Measurements from ENCODE around the gene PFKFB1. TPM values are rescaled to one million over a fixed set of nuclear protein-coding genes. Genes with fewer than 3 reads are reported as not detected.

Gene PFKFB1
- total RNA-seq, 1 donor from 2014 or later: not detected

DNA sequence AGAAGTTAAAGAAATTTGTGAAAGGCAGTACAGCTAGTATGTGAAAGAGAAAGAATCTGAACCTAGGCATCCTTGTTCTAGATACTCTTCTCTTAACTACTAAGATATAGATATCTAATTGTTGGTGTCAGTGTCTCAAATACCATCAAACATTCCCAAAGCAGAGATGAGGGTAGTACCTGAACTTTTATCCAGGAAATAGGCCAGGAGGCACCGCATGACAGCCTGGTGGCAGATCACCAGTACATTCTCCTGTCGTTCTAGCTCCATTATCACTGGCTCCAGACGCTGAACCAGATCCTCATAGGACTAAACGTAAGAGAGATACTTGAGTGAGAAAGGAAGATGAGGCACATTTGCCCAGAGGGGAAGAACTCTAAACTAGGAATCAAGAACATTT, 56.6 kb downstream of the PFKFB1 start:
- Histone ChIP-seq H3K27me3 (no peaks in the 10 kb centered on the region), H3K4me1 (no peaks in the 10 kb centered on the region), H3K27ac (no peak overlapping the region), H3K4me3 (no peak overlapping the region), H3K36me3 (no peaks in the 10 kb centered on the region), H3K9me3 (no peaks in the 10 kb centered on the region)
- TF ChIP-seq CTCF (IDR thresholded peaks at IDR 0.05): no peak
- intact Hi-C loops (cut with DNase I): no loop called here
- DNase-seq (ENCODE audit: low spot score in 2 of 2): no peak

GRCh38 chrX:54935306-54935705, 58.7 kb downstream of the PFKFB1 start:
- Histone ChIP-seq H3K27me3 (no peaks in the 10 kb centered on the region), H3K4me1 (no peaks in the 10 kb centered on the region), H3K9me3 (no peaks in the 10 kb centered on the region), H3K4me3 (no peak overlapping the region), H3K36me3 (no peaks in the 10 kb centered on the region), H3K27ac (no peak overlapping the region)
- no peak for TF ChIP-seq CTCF (IDR thresholded peaks at IDR 0.05)
- DNase-seq (ENCODE audit: low spot score in 2 of 2): no peak
- intact Hi-C loops (cut with DNase I): no loop called here

- Histone ChIP-seq H3K27me3 (no peaks in the 10 kb centered on the region), H3K36me3 (no peaks in the 10 kb centered on the region), H3K9me3 (no peaks in the 10 kb centered on the region), H3K27ac (no peak overlapping the region), H3K4me1 (no peaks in the 10 kb centered on the region), H3K4me3 (no peak overlapping the region)
- intact Hi-C loops (cut with DNase I): no loop called here
- TF ChIP-seq CTCF (IDR thresholded peaks at IDR 0.05): no peak
- DNase-seq (ENCODE audit: low spot score in 2 of 2): no peak
Measured at GRCh38 chrX:54934890-54935289, 59.1 kb downstream of the PFKFB1 start.

DNA sequence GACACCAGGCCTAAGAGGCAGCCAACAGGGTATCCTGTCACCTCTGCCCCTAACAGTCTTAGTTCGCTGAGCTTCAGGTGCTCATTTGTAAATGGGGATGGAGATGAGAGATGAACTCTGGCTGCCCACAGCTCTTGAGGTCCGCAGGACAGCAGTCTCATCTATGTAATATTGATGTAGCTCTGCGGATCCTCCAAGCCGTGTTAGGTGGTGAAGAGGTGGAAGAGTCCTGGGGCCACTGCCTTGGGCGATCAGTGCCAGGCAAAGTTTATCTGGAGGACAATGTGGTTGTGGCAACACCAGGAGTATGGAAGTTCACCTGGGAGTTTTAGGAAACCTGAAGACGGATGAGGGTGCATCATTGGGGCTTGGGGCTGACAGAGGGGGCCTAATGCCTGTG, 59.9 kb downstream of the PFKFB1 start:
- no peak for DNase-seq (ENCODE audit: low spot score in 2 of 2)
- no peaks in the 10 kb centered on the region for H3K9me3 ChIP-seq
- no peaks in the 10 kb centered on the region for H3K36me3 ChIP-seq
- no peak overlapping the region for H3K27ac ChIP-seq
- H3K27me3 ChIP-seq: no peaks in the 10 kb centered on the region
- TF ChIP-seq CTCF (IDR thresholded peaks at IDR 0.05): no peak
- no peak overlapping the region for H3K4me3 ChIP-seq
- no peaks in the 10 kb centered on the region for H3K4me1 ChIP-seq
- intact Hi-C loops (cut with DNase I): no loop called here

DNA sequence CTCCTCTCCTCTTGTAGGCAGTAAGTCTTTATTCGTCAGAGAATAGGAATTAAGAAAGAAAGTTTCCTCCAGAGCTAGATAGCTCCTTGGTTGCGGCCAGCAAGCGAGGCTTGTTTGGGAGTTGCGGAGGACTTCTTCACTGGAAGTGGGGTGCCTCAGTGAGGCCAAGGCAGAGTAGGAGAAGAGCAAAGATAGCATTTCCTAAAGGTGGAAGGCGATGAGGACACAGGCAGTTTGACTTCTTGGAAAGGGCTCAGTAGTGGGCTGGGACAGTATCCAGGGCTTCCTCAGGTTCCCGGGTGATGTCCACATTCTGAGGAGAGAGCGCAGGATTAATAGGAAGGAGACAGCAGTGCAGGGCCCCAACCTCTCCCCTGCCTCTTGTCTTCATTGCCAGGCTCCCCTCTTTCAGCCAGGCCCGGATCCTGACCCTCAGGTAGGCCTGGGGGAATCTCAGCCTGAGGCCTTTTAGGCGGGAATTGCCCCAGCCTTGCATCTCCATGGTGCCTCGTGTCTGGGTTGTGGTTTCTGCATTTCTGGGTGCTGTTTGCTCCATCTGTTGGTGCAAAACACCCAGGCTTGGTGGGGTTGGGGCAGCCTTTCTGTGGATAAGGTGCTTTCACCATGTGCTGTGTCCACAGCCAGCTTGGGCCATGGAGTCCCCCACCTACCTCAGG, 60.7 kb downstream of the PFKFB1 start:
- H3K27ac ChIP-seq: no peak overlapping the region
- no peak for TF ChIP-seq CTCF (IDR thresholded peaks at IDR 0.05)
- peaks cover 0 to 7% of the 10 kb centered on the region in 2 donors for H3K36me3 ChIP-seq
- DNase-seq (ENCODE audit: low spot score in 2 of 2): no peak
- H3K4me1 ChIP-seq: no peaks in the 10 kb centered on the region
- H3K4me3 ChIP-seq: no peak overlapping the region
- H3K9me3 ChIP-seq: no peaks in the 10 kb centered on the region
- intact Hi-C loops (cut with DNase I): no loop called here
- no peaks in the 10 kb centered on the region for H3K27me3 ChIP-seq

DNA sequence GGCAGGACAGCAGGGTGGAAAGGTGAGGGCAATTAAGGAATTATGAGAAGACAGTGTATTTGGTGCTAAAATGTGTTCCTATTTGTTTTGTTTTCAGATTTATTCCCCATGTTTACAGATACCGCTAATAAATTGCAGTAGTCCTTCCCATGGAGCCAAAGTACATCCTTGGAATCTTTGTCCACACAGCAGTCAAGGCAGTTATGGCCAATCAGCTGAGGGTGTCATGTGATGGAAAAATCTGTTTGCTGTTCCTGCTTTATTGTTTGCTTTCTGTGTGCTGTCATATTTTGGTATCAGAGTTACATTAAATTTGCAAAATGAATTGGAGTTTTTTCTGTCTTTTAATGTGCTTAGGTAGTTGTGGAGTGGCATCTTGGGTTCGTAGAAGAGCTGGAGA, 62.9 kb downstream of the PFKFB1 start:
- Histone ChIP-seq H3K4me1 (no peaks in the 10 kb centered on the region), H3K27me3 (no peaks in the 10 kb centered on the region), H3K4me3 (no peak overlapping the region), H3K9me3 (no peaks in the 10 kb centered on the region), H3K27ac (no peak overlapping the region), H3K36me3 (peaks cover 0 to 27% of the 10 kb centered on the region in 2 donors)
- no peak for TF ChIP-seq CTCF (IDR thresholded peaks at IDR 0.05)
- DNase-seq (ENCODE audit: low spot score in 2 of 2): no peak
- intact Hi-C loops (cut with DNase I): no loop called here

Data from ascending aorta (tissue), 2 donors.